GM12878 (cell line): ENCODE results near the gene COQ10B. TPM values are rescaled to one million over a fixed set of nuclear protein-coding genes. Genes with fewer than 3 reads are reported as not detected.
A peak's percentile ranks its signal among the peaks of the same experiment; 100 is the strongest.

Source experiments
- CBX3 ChIP-seq: fragments of 200-600 bp; sonication (generic); IDR thresholded peaks from 2 replicates; pipeline ENCODE4 v1.6.1; 2016; ENCODE audit warnings: low read depth, borderline replicate concordance
- CBX5 ChIP-seq: sonication (generic); IDR thresholded peaks from 2 replicates; pipeline ENCODE4 v1.6.1; 2016; ENCODE audit warnings: low read depth, moderate library complexity, mild to moderate bottlenecking, inconsistent platforms
- CEBPB ChIP-seq, 2 experiments: fragments of 150-350 bp in 1 of 2; IDR thresholded peaks; 2 replicates each; pipeline ENCODE4 v1.6.1; 2012 to 2014; ENCODE audit warnings: low read depth in 2 of 2, low read length in 2 of 2, borderline replicate concordance in 1 of 2, inconsistent platforms in 1 of 2
- CHD1 ChIP-seq: IDR thresholded peaks from 2 replicates; pipeline ENCODE4 v1.6.1; 2012; ENCODE audit warnings: low read depth, low read length, improper control_type of control experiment
- CREM ChIP-seq: IDR thresholded peaks from 2 replicates; pipeline ENCODE4 v1.6.1; 2014; ENCODE audit warnings: antibody characterized with exemption, low read depth
- ESRRA ChIP-seq: IDR thresholded peaks from 2 replicates; pipeline ENCODE4 v1.6.1; 2012; ENCODE audit warnings: mild to moderate bottlenecking, low read length, improper control_type of control experiment
- MEF2A ChIP-seq: IDR thresholded peaks from 2 replicates; pipeline ENCODE4 v1.6.1; 2011; ENCODE audit warnings: low read depth, mild to moderate bottlenecking, low read length, moderate library complexity; ENCODE audit not compliant: insufficient read depth
- PAX8 ChIP-seq: fragments of 450-650 bp; IDR thresholded peaks from 2 replicates; pipeline ENCODE4 v1.6.1; 2017; ENCODE audit warnings: mild to moderate bottlenecking, moderate library complexity
- POU2F2 ChIP-seq: IDR thresholded peaks from 3 replicates; pipeline ENCODE4 v1.6.1; 2011; ENCODE audit warnings: low read depth, mild to moderate bottlenecking, low read length, borderline replicate concordance
- TCF7 ChIP-seq: IDR thresholded peaks from 2 replicates; pipeline ENCODE4 v1.6.1; 2014; ENCODE audit warnings: antibody characterized with exemption, borderline replicate concordance
- polyA plus RNA-seq, 11 experiments: library from polyadenylated mRNA; depleted of rRNA in 4 of 11; unstranded in 6 of 11; stranded (reverse) in 5 of 11; fragments of >200 nt; fragmentation: Nextera tagmentation in 4 of 11; fragmentation: Illumina TruSeq in 1 of 11; extraction: Ambion mirVana in 4 of 11; extraction: Trizol in 1 of 11; gene quantifications; 1 replicate in 1 of 11; 2 replicates in 10 of 11; pipeline versions ENCODE4 v1.2.1 to v1.2.3, GENCODE V29; 2011 to 2016; ENCODE audit warnings: inconsistent platforms in 2 of 11, missing spikeins in 2 of 11, low read depth in 1 of 11
- total RNA-seq, 4 experiments: library from RNA; depleted of rRNA in 3 of 4; stranded (reverse); fragments of >200 nt in 3 of 4; fragmentation: Illumina TruSeq in 1 of 4; extraction: Trizol in 1 of 4; gene quantifications; 2 replicates each; pipeline versions ENCODE4 v1.2.1 to v1.2.3, GENCODE V29; 2013 to 2021
- TF ChIP-seq, protein P1 (sequence below): fragments of 450-650 bp; formaldehyde crosslinking; IDR thresholded peaks from 2 replicates; pipeline ENCODE4 v1.5.0; 2022; ENCODE audit warnings: mild to moderate bottlenecking, missing genetic modification characterization
- TF ChIP-seq, protein P2 (sequence below): fragments of 450-650 bp; IDR thresholded peaks from 2 replicates; pipeline ENCODE4 v1.6.1; 2016; ENCODE audit warnings: mild to moderate bottlenecking
- TF ChIP-seq, protein P3 (sequence below): fragments of 450-650 bp; IDR thresholded peaks from 2 replicates; pipeline ENCODE4 v1.6.1; 2017; ENCODE audit warnings: mild to moderate bottlenecking, moderate library complexity
- TF ChIP-seq, protein P4 (sequence below): fragments of 450-650 bp; IDR thresholded peaks from 2 replicates; pipeline ENCODE4 v1.6.1; 2016; ENCODE audit warnings: mild to moderate bottlenecking
- TF ChIP-seq, protein P5 (sequence below): fragments of 450-650 bp; IDR thresholded peaks from 2 replicates; pipeline ENCODE4 v1.6.1; 2017; ENCODE audit warnings: antibody characterized with exemption, mild to moderate bottlenecking, moderate library complexity

The COQ10B gene
- total and polyA plus RNA-seq, 10 of the 15 experiments (the other 5 are each of a cell fraction or from before 2014, with no cell fraction given): 3.6 to 23.2 (median 13.2) TPM

DNA sequence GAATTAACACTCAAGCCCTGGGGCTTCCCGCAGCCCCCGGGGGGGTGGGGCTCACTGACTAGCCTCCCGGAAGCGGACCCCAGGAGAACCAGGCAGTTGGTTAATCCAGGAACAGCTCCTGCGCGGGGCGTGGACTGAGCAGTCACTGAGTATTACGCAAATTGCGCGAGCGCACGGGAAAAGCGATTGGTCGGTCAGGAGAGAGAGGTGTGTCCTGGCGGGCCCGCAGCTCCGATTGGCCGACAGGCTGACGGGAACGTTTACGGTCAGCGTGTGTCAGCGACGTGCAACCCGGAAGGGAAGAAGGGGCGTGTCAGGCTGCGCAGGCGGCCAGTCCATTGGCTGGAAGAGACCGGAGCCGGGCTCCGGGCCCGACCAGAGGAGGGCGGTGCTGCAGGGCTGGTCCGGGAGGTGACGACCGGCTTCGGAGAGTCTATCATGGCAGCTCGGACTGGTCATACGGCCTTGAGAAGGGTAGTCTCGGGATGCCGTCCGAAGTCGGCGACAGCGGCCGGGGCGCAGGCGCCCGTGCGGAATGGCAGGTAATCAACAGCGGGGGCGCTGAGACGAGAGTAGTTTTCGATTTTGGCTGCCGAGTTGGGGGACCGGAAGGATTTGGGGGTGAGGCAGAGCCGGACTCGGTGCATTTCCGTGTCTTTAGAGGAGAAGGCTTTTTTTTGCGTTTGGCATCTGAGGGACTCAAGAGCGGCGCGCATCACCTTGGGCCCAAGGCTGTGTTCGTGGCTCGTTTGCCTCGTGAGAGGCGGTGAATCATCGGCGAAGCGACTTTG is at the start of gene COQ10B (continued):
- TF ChIP-seq, protein P1, sequence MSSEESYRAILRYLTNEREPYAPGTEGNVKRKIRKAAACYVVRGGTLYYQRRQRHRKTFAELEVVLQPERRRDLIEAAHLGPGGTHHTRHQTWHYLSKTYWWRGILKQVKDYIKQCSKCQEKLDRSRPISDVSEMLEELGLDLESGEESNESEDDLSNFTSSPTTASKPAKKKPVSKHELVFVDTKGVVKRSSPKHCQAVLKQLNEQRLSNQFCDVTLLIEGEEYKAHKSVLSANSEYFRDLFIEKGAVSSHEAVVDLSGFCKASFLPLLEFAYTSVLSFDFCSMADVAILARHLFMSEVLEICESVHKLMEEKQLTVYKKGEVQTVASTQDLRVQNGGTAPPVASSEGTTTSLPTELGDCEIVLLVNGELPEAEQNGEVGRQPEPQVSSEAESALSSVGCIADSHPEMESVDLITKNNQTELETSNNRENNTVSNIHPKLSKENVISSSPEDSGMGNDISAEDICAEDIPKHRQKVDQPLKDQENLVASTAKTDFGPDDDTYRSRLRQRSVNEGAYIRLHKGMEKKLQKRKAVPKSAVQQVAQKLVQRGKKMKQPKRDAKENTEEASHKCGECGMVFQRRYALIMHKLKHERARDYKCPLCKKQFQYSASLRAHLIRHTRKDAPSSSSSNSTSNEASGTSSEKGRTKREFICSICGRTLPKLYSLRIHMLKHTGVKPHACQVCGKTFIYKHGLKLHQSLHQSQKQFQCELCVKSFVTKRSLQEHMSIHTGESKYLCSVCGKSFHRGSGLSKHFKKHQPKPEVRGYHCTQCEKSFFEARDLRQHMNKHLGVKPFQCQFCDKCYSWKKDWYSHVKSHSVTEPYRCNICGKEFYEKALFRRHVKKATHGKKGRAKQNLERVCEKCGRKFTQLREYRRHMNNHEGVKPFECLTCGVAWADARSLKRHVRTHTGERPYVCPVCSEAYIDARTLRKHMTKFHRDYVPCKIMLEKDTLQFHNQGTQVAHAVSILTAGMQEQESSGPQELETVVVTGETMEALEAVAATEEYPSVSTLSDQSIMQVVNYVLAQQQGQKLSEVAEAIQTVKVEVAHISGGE (CRISPR knock-in tag): peak; percentile 70
- TF ChIP-seq CBX3 (no peak), TCF7 (no peak), ESRRA (peak; percentile 63; the same call in 1 of the 2 replicates), CBX5 (0 out of 2 replicates have a peak, but pooled peaks have one; percentile 13), PAX8 (no peak), MEF2A (no peak), POU2F2 (0 out of 3 replicates have a peak, but pooled peaks have one; percentile 35), CHD1 (no peak; the same call in 1 of the 2 replicates), CEBPB (IDR thresholded peaks at IDR 0.05; ENCODE audit: borderline replicate concordance in 1 of 2, low read depth in 2 of 2, low read length in 2 of 2) (peak in 1 of 2 experiments; percentile 73; a peak in 1 of 4 replicates), CREM (peak; percentile 84)
- TF ChIP-seq, protein P2, sequence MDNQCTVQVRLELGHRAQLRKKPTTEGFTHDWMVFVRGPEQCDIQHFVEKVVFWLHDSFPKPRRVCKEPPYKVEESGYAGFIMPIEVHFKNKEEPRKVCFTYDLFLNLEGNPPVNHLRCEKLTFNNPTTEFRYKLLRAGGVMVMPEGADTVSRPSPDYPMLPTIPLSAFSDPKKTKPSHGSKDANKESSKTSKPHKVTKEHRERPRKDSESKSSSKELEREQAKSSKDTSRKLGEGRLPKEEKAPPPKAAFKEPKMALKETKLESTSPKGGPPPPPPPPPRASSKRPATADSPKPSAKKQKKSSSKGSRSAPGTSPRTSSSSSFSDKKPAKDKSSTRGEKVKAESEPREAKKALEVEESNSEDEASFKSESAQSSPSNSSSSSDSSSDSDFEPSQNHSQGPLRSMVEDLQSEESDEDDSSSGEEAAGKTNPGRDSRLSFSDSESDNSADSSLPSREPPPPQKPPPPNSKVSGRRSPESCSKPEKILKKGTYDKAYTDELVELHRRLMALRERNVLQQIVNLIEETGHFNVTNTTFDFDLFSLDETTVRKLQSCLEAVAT: peak; percentile 78
- TF ChIP-seq, protein P3, sequence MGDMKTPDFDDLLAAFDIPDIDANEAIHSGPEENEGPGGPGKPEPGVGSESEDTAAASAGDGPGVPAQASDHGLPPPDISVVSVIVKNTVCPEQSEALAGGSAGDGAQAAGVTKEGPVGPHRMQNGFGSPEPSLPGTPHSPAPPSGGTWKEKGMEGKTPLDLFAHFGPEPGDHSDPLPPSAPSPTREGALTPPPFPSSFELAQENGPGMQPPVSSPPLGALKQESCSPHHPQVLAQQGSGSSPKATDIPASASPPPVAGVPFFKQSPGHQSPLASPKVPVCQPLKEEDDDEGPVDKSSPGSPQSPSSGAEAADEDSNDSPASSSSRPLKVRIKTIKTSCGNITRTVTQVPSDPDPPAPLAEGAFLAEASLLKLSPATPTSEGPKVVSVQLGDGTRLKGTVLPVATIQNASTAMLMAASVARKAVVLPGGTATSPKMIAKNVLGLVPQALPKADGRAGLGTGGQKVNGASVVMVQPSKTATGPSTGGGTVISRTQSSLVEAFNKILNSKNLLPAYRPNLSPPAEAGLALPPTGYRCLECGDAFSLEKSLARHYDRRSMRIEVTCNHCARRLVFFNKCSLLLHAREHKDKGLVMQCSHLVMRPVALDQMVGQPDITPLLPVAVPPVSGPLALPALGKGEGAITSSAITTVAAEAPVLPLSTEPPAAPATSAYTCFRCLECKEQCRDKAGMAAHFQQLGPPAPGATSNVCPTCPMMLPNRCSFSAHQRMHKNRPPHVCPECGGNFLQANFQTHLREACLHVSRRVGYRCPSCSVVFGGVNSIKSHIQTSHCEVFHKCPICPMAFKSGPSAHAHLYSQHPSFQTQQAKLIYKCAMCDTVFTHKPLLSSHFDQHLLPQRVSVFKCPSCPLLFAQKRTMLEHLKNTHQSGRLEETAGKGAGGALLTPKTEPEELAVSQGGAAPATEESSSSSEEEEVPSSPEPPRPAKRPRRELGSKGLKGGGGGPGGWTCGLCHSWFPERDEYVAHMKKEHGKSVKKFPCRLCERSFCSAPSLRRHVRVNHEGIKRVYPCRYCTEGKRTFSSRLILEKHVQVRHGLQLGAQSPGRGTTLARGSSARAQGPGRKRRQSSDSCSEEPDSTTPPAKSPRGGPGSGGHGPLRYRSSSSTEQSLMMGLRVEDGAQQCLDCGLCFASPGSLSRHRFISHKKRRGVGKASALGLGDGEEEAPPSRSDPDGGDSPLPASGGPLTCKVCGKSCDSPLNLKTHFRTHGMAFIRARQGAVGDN: peak; percentile 52; the same call in 1 of the 2 replicates
- TF ChIP-seq, protein P4, sequence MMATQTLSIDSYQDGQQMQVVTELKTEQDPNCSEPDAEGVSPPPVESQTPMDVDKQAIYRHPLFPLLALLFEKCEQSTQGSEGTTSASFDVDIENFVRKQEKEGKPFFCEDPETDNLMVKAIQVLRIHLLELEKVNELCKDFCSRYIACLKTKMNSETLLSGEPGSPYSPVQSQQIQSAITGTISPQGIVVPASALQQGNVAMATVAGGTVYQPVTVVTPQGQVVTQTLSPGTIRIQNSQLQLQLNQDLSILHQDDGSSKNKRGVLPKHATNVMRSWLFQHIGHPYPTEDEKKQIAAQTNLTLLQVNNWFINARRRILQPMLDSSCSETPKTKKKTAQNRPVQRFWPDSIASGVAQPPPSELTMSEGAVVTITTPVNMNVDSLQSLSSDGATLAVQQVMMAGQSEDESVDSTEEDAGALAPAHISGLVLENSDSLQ: peak; percentile 88
- TF ChIP-seq, protein P5, sequence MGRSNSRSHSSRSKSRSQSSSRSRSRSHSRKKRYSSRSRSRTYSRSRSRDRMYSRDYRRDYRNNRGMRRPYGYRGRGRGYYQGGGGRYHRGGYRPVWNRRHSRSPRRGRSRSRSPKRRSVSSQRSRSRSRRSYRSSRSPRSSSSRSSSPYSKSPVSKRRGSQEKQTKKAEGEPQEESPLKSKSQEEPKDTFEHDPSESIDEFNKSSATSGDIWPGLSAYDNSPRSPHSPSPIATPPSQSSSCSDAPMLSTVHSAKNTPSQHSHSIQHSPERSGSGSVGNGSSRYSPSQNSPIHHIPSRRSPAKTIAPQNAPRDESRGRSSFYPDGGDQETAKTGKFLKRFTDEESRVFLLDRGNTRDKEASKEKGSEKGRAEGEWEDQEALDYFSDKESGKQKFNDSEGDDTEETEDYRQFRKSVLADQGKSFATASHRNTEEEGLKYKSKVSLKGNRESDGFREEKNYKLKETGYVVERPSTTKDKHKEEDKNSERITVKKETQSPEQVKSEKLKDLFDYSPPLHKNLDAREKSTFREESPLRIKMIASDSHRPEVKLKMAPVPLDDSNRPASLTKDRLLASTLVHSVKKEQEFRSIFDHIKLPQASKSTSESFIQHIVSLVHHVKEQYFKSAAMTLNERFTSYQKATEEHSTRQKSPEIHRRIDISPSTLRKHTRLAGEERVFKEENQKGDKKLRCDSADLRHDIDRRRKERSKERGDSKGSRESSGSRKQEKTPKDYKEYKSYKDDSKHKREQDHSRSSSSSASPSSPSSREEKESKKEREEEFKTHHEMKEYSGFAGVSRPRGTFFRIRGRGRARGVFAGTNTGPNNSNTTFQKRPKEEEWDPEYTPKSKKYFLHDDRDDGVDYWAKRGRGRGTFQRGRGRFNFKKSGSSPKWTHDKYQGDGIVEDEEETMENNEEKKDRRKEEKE: no peak
